NCI-H2107 (cell line): ENCODE measurements around the gene TNXB.
"Not testable (repeated sequence)": the region's sequence is repeated elsewhere in the genome, so short reads cannot be mapped to it uniquely, and the experiment has no call there.

Experiments
- DNase-seq: peaks from one replicate; lab custom pipeline; 2025; lab: John Stamatoyannopoulos, UW

Gene TNXB

GRCh38 chr6:32058511-32058963 lies 50.6 kb downstream of the TNXB start:
- DNase-seq = no peak

GRCh38 chr6:32057966-32058365 lies 51.2 kb downstream of the TNXB start:
- DNase-seq = no peak

- no peak for DNase-seq
Measured at GRCh38 chr6:32056254-32056653, 52.9 kb downstream of the TNXB start.

GRCh38 chr6:32055756-32056155 lies 53.4 kb downstream of the TNXB start:
- DNase-seq = not testable (repeated sequence)

GRCh38 chr6:32053314-32053713 lies 55.8 kb downstream of the TNXB start:
- not testable (repeated sequence) for DNase-seq

GRCh38 chr6:32052626-32053025 lies 56.5 kb downstream of the TNXB start:
- not testable (repeated sequence) for DNase-seq

GRCh38 chr6:32050562-32050961 lies 58.6 kb downstream of the TNXB start:
- no peak for DNase-seq

- not testable (repeated sequence) for DNase-seq
Measured at GRCh38 chr6:32049736-32050135, 59.4 kb downstream of the TNXB start.

GRCh38 chr6:32049149-32049548 lies 60.0 kb downstream of the TNXB start:
- DNase-seq = not testable (repeated sequence)

- DNase-seq = no peak
Measured at GRCh38 chr6:32047855-32048766, 61.0 kb downstream of the TNXB start.

- no peak for DNase-seq
Measured at GRCh38 chr6:32047539-32047854, 61.6 kb downstream of the TNXB start.

GRCh38 chr6:32047084-32047478 lies 62.1 kb downstream of the TNXB start:
- no peak for DNase-seq

GRCh38 chr6:32046450-32047083 lies 62.6 kb downstream of the TNXB start:
- DNase-seq = no peak

GRCh38 chr6:32045811-32046449 lies 63.2 kb downstream of the TNXB start:
- DNase-seq = no peak

- DNase-seq = not testable (repeated sequence)
Measured at GRCh38 chr6:32044916-32045315, 64.2 kb downstream of the TNXB start.

- DNase-seq = not testable (repeated sequence)
Measured at GRCh38 chr6:32043589-32044380, 65.4 kb downstream of the TNXB start.

- DNase-seq = not testable (repeated sequence)
Measured at GRCh38 chr6:32042276-32042675, 66.9 kb downstream of the TNXB start.

- not testable (repeated sequence) for DNase-seq
Measured at GRCh38 chr6:32041385-32041784, 67.8 kb downstream of the TNXB start.

GRCh38 chr6:32041050-32041321 lies 68.2 kb downstream of the TNXB start:
- DNase-seq = not testable (repeated sequence)

- DNase-seq = not testable (repeated sequence)
Measured at GRCh38 chr6:32040299-32041049, 68.7 kb downstream of the TNXB start.
